ENCODE measurements around the gene SAMD5.

SAMD5 gene

DNA sequence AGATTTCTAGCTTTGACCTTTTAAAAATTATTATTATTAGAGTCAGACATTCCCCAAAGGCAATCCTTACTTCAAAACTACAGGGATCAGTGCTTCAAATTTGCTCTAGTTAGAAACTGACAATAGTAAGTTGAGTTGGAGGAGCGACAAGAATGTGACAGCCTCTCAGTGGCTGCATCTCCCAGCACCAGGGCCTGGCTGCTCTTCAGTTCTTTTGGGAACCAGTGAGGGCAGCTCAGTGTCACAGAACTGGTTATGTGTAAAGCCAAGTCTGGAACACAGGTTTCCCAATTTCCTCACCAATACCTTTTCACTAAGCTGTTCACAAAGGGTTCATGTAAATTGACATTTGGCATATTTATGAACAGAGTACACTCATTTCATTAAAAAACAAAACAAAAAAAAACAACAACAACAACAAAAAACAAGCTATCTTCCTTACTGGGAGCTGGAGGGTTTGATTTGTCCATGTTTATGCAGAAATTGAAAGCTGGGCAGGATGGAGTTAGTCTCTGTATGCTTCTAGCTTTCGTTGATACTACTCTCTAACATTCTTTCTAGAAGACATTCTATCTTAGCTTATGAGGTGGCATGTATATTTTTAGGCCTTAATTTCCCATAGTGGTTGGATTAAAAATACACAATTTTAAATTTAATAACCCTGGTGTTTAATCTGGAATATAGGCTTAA lies 95.0 kb downstream of the SAMD5 start:
- Mint-ChIP-seq H3K27me3 (no peaks in the 10 kb centered on the region), H3K27ac (no peak overlapping the region), H3K4me1 (no peaks in the 10 kb centered on the region), H3K4me3 (no peak overlapping the region), H3K36me3 (no peaks in the 10 kb centered on the region), H3K9me3 (peaks cover 3 to 6% of the 10 kb centered on the region in 2 donors)
- ATAC-seq (replicated peaks): no peak
- DNase-seq: no peak

GRCh38 chr6:147604373-147604772 lies 95.9 kb downstream of the SAMD5 start:
- no peaks in the 10 kb centered on the region for H3K36me3 Mint-ChIP-seq
- DNase-seq: no peak

GRCh38 chr6:147611992-147612391 lies 103.5 kb downstream of the SAMD5 start:
- Mint-ChIP-seq H3K9me3 (peaks cover 3 to 5% of the 10 kb centered on the region in 2 donors), H3K4me3 (no peak overlapping the region), H3K27ac (no peak overlapping the region), H3K27me3 (no peaks in the 10 kb centered on the region), H3K36me3 (no peaks in the 10 kb centered on the region), H3K4me1 (no peaks in the 10 kb centered on the region)
- DNase-seq (no peak), ATAC-seq (replicated peaks) (no peak)

More at GRCh38 chr6:147604373-147604772, 95.9 kb downstream of the SAMD5 start:
- ATAC-seq (replicated peaks): no peak
- Mint-ChIP-seq H3K9me3 (peaks cover 3 to 6% of the 10 kb centered on the region in 2 donors), H3K4me1 (no peaks in the 10 kb centered on the region), H3K27ac (no peak overlapping the region), H3K27me3 (no peaks in the 10 kb centered on the region), H3K4me3 (no peak overlapping the region)

- Mint-ChIP-seq H3K27ac (no peak overlapping the region), H3K9me3 (peaks cover 0 to 2% of the 10 kb centered on the region in 2 donors), H3K36me3 (no peaks in the 10 kb centered on the region), H3K4me1 (no peaks in the 10 kb centered on the region), H3K27me3 (no peaks in the 10 kb centered on the region), H3K4me3 (no peak overlapping the region)
- DNase-seq (no peak), ATAC-seq (replicated peaks) (no peak)
Measured at GRCh38 chr6:147614501-147614900, 106.0 kb downstream of the SAMD5 start.

DNA sequence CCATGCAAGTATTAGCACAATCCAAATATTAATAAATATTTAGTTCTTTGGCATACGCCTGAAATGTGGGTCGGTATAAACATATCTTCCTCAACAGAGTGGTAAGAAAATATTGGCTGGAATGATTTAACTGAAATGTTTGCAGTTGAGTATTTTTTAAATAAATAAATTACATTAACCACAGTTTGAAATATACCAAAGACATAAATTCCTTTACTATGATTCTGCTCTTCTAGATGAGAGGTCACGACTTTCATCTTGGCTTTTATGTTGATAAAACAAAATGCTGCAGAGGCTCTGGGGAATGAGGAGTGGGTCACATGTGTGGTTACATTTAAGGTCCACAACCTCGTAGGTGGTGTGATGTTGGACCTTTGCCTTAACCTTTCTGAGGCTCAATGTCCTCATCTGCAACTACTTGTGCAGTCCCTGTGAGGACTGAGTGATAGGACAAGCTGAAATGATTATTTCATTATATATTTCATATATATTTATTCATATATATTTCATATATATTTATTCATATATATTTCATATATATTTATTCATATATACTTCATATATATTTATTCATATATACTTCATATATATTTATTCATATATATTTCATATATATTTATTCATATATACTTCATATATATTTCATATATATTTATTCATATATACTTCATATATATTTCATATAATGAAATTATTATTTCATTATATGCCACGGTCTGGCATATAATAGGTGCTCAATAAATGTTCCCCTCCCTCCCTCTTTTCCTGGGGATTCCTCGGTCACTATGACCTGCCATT lies 107.4 kb downstream of the SAMD5 start:
- H3K27ac Mint-ChIP-seq: no peak overlapping the region
- DNase-seq: no peak

GRCh38 chr6:147617366-147617765 lies 108.9 kb downstream of the SAMD5 start:
- H3K27ac Mint-ChIP-seq: no peak overlapping the region
- no peaks in the 10 kb centered on the region for H3K4me1 Mint-ChIP-seq
- no peaks in the 10 kb centered on the region for H3K9me3 Mint-ChIP-seq
- no peaks in the 10 kb centered on the region for H3K27me3 Mint-ChIP-seq
- no peaks in the 10 kb centered on the region for H3K36me3 Mint-ChIP-seq
- H3K4me3 Mint-ChIP-seq: no peak overlapping the region
- DNase-seq (no peak), ATAC-seq (replicated peaks) (no peak)

More for the DNA sequence above, 107.4 kb downstream of the SAMD5 start:
- no peak for ATAC-seq (replicated peaks)
- Mint-ChIP-seq H3K4me1 (no peaks in the 10 kb centered on the region), H3K4me3 (no peak overlapping the region), H3K9me3 (no peaks in the 10 kb centered on the region), H3K36me3 (no peaks in the 10 kb centered on the region), H3K27me3 (no peaks in the 10 kb centered on the region)

DNA sequence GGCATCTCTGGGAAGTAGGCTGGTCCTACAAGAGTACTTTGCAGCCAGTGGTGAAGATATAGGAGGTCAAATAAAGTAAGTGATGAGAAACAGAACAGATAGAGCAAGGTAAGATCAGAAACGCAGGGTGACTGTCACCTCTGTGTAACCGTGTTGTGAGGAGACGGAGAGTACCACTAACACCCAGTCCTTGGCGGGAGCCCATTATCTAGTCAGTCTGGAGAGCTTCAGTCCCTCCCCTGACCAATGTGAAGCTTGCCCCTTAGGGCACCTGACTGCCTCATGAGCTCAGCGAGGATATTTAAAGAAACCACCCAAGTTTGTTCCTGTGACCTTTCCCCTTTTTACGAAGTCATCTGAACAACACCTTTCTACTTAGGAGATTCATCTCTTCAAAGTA lies 110.0 kb downstream of the SAMD5 start:
- Mint-ChIP-seq H3K4me3 (no peak overlapping the region), H3K36me3 (no peaks in the 10 kb centered on the region), H3K27ac (no peak overlapping the region), H3K27me3 (no peaks in the 10 kb centered on the region), H3K4me1 (no peaks in the 10 kb centered on the region), H3K9me3 (no peaks in the 10 kb centered on the region)
- ATAC-seq (replicated peaks) (no peak), DNase-seq (no peak)

DNA sequence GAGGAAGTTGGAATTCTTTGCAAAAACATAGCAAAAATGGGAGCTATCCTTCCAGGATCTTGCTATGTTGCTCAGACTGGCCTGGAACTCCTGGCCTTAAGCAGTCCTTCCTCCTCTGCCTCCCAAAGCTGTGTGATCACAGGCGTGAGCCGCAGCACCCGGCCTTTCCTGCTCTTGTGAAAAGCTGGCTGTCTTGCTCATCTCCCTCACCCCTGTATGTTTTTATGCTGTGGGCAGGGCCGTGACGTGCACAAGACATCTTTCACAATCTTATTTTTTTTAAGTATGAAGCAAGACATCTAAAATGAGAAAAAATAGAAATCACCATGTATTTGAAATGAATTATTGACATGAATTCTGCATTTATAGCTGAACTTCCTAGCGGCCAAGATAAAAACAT lies 110.4 kb downstream of the SAMD5 start:
- H3K36me3 Mint-ChIP-seq: no peaks in the 10 kb centered on the region
- DNase-seq: no peak
- H3K9me3 Mint-ChIP-seq: no peaks in the 10 kb centered on the region
- no peaks in the 10 kb centered on the region for H3K27me3 Mint-ChIP-seq
- no peaks in the 10 kb centered on the region for H3K4me1 Mint-ChIP-seq
- no peak overlapping the region for H3K4me3 Mint-ChIP-seq
- no peak overlapping the region for H3K27ac Mint-ChIP-seq
- no peak for ATAC-seq (replicated peaks)
